ENCODE results near the gene FOSL2.

Gene FOSL2

GRCh38 chr2:28350791-28351285 is 41.8 kb upstream of the FOSL2 start:
- Histone ChIP-seq H3K4me2 (ENCODE audit: low read depth, low read length, poor library complexity, severe bottlenecking) (no peak overlapping the region), H3K36me3 (ENCODE audit: insufficient read depth, low read length) (no peaks in the 10 kb centered on the region), H3K27me3 (ENCODE audit: insufficient read depth, low read length, poor library complexity, severe bottlenecking) (no peaks in the 10 kb centered on the region), H3K9ac (ENCODE audit: low read depth, low read length, poor library complexity, severe bottlenecking) (no peak overlapping the region), H4K20me1 (ENCODE audit: insufficient read depth, low read length, poor library complexity, severe bottlenecking) (no peaks in the 10 kb centered on the region), H3K9me3 (ENCODE audit: insufficient read depth, low read depth, low read length) (no peaks in the 10 kb centered on the region), H3K4me1 (ENCODE audit: insufficient read depth, low read length, poor library complexity, severe bottlenecking) (peaks cover 12% of the 10 kb centered on the region), H2AFZ (ENCODE audit: low read length) (no peak overlapping the region), H3K79me2 (ENCODE audit: insufficient read depth, low read length) (no peaks in the 10 kb centered on the region), H3K4me3 (ENCODE audit: low read length, poor library complexity, severe bottlenecking) (no peak overlapping the region), H3F3A (ENCODE audit: low read depth) (no peaks in the 10 kb centered on the region), H3K9me2 (replicated peaks; ENCODE audit: low read depth, low read length) (no peaks in the 10 kb centered on the region)
- TF ChIP-seq EZH2phosphoT487 (IDR thresholded peaks at IDR 0.05; ENCODE audit: borderline replicate concordance) = no peak
- TF ChIP-seq CTCF (conservative IDR thresholded peaks at IDR 0.05; ENCODE audit: low read length) = no peak

GRCh38 chr2:28351621-28352020 is 41.0 kb upstream of the FOSL2 start:
- Histone ChIP-seq H3K79me2 (ENCODE audit: insufficient read depth, low read length) (no peaks in the 10 kb centered on the region), H3K27me3 (ENCODE audit: insufficient read depth, low read length, poor library complexity, severe bottlenecking) (no peaks in the 10 kb centered on the region), H4K20me1 (ENCODE audit: insufficient read depth, low read length, poor library complexity, severe bottlenecking) (no peaks in the 10 kb centered on the region), H3K4me1 (ENCODE audit: insufficient read depth, low read length, poor library complexity, severe bottlenecking) (peaks cover 20% of the 10 kb centered on the region), H3K9ac (ENCODE audit: low read depth, low read length, poor library complexity, severe bottlenecking) (no peak overlapping the region), H3F3A (ENCODE audit: low read depth) (no peaks in the 10 kb centered on the region), H3K4me2 (ENCODE audit: low read depth, low read length, poor library complexity, severe bottlenecking) (no peak overlapping the region), H3K9me2 (replicated peaks; ENCODE audit: low read depth, low read length) (no peaks in the 10 kb centered on the region), H2AFZ (ENCODE audit: low read length) (no peak overlapping the region), H3K9me3 (ENCODE audit: insufficient read depth, low read depth, low read length) (no peaks in the 10 kb centered on the region), H3K4me3 (ENCODE audit: low read length, poor library complexity, severe bottlenecking) (no peak overlapping the region), H3K36me3 (ENCODE audit: insufficient read depth, low read length) (no peaks in the 10 kb centered on the region)
- TF ChIP-seq CTCF (conservative IDR thresholded peaks at IDR 0.05; ENCODE audit: low read length) = no peak

DNA sequence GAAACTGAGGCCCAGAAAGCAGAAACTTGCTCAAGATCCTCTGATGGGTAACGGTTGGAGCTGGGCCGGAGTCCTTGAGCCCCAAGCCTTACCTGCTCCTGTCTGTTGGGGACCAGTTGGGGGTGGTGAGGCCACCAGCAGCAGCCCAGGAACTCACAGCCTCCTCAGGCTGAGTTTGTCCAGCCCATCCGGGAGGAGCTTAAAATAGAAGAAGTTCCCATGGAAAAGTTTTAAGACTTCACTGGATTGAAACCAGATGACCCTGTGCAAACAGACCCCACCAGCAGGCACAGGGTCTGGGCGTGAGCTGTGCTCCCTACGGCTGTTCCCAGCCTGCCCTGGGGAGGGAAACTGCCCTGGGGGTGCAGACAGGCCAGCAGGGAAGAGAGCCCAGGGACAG is 40.6 kb upstream of the FOSL2 start:
- Histone ChIP-seq H3K4me3 (ENCODE audit: low read length, poor library complexity, severe bottlenecking) (no peak overlapping the region), H4K20me1 (ENCODE audit: insufficient read depth, low read length, poor library complexity, severe bottlenecking) (no peaks in the 10 kb centered on the region), H3K9ac (ENCODE audit: low read depth, low read length, poor library complexity, severe bottlenecking) (no peak overlapping the region), H3K27me3 (ENCODE audit: insufficient read depth, low read length, poor library complexity, severe bottlenecking) (no peaks in the 10 kb centered on the region), H3K4me1 (ENCODE audit: insufficient read depth, low read length, poor library complexity, severe bottlenecking) (peaks cover 23% of the 10 kb centered on the region), H3K79me2 (ENCODE audit: insufficient read depth, low read length) (no peaks in the 10 kb centered on the region), H3K4me2 (ENCODE audit: low read depth, low read length, poor library complexity, severe bottlenecking) (no peak overlapping the region), H3F3A (ENCODE audit: low read depth) (no peaks in the 10 kb centered on the region), H2AFZ (ENCODE audit: low read length) (no peak overlapping the region), H3K9me2 (replicated peaks; ENCODE audit: low read depth, low read length) (no peaks in the 10 kb centered on the region), H3K36me3 (ENCODE audit: insufficient read depth, low read length) (no peaks in the 10 kb centered on the region), H3K9me3 (ENCODE audit: insufficient read depth, low read depth, low read length) (no peaks in the 10 kb centered on the region)
- no peak for TF ChIP-seq CTCF (conservative IDR thresholded peaks at IDR 0.05; ENCODE audit: low read length)
- no peak for TF ChIP-seq EZH2phosphoT487 (IDR thresholded peaks at IDR 0.05; ENCODE audit: borderline replicate concordance)

All from Loucy (cell line).